ENCODE measurements around the gene EXOSC5. TPM values are rescaled to one million over a fixed set of nuclear protein-coding genes. Genes with fewer than 3 reads are reported as not detected.
"Not testable (repeated sequence)": the region's sequence is repeated elsewhere in the genome, so short reads cannot be mapped to it uniquely, and the experiment has no call there.

EXOSC5 gene
- total RNA-seq, 3 donors from 2014 or later = 86.3 to 95.5 (median 94.5) TPM

DNA sequence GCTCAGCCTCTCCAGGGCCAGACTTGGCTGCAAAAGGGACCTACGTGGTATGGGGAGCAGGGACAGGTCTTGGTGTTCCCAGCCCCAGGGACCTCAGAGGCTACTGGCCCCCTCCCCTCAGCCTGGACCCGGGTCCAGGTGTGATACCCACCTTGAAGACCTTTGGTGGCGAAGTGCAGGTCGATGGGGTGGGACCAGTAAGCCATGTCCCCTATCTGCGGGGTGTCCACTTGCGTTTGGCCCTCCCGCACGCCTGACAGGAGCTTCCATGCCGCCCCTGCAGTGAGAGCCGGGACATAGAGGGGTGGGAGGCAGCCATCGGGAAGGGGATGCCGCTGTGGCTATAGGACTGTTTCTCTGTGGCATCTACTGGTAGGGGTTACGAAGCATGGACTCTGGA lies 39.4 kb downstream of the EXOSC5 start:
- Mint-ChIP-seq H3K4me3 (no peak overlapping the region), H3K9me3 (no peaks in the 10 kb centered on the region), H3K27me3 (ENCODE audit: low read depth) (no peaks in the 10 kb centered on the region), H3K36me3 (ENCODE audit: insufficient read depth) (peaks cover 1% of the 10 kb centered on the region), H3K4me1 (ENCODE audit: low read depth) (peaks cover 61% of the 10 kb centered on the region)
- DNase-seq (no peak), ATAC-seq (no peak)

GRCh38 chr19:41356984-41357739 lies 40.0 kb downstream of the EXOSC5 start:
- no peak for ATAC-seq
- Mint-ChIP-seq H3K4me3 (peak overlapping the region; percentile 63), H3K27me3 (ENCODE audit: low read depth) (no peaks in the 10 kb centered on the region), H3K4me1 (ENCODE audit: low read depth) (peaks cover 56% of the 10 kb centered on the region), H3K9me3 (no peaks in the 10 kb centered on the region), H3K36me3 (ENCODE audit: insufficient read depth) (peaks cover 1% of the 10 kb centered on the region)
- DNase-seq = peak; percentile 40

- DNase-seq = no peak
- H3K27me3 Mint-ChIP-seq (ENCODE audit: low read depth) = no peaks in the 10 kb centered on the region
- H3K9me3 Mint-ChIP-seq = no peaks in the 10 kb centered on the region
- H3K36me3 Mint-ChIP-seq (ENCODE audit: insufficient read depth) = peaks cover 1% of the 10 kb centered on the region
- ATAC-seq = no peak
- peak overlapping the region; percentile 63 for H3K4me3 Mint-ChIP-seq
- H3K4me1 Mint-ChIP-seq (ENCODE audit: low read depth) = peaks cover 59% of the 10 kb centered on the region
These were observed 41.4 kb downstream of the EXOSC5 start for GRCh38 chr19:41355802-41356201.

- Mint-ChIP-seq H3K4me3 (peak overlapping the region; percentile 57), H3K9me3 (no peaks in the 10 kb centered on the region)
These were observed 42.1 kb downstream of the EXOSC5 start for GRCh38 chr19:41355035-41355434.

GRCh38 chr19:41354343-41354953 lies 42.7 kb downstream of the EXOSC5 start:
- H3K27me3 Mint-ChIP-seq (ENCODE audit: low read depth) = no peaks in the 10 kb centered on the region
- H3K9me3 Mint-ChIP-seq = no peaks in the 10 kb centered on the region
- ATAC-seq (no peak), DNase-seq (no peak)
- peak overlapping the region; percentile 84 for H3K4me3 Mint-ChIP-seq
- peaks cover 66% of the 10 kb centered on the region for H3K4me1 Mint-ChIP-seq (ENCODE audit: low read depth)
- H3K36me3 Mint-ChIP-seq (ENCODE audit: insufficient read depth) = peaks cover 1% of the 10 kb centered on the region

More at GRCh38 chr19:41355035-41355434, 42.1 kb downstream of the EXOSC5 start:
- peaks cover 63% of the 10 kb centered on the region for H3K4me1 Mint-ChIP-seq (ENCODE audit: low read depth)
- DNase-seq = no peak
- no peak for ATAC-seq
- no peaks in the 10 kb centered on the region for H3K27me3 Mint-ChIP-seq (ENCODE audit: low read depth)
- peaks cover 1% of the 10 kb centered on the region for H3K36me3 Mint-ChIP-seq (ENCODE audit: insufficient read depth)

- no peaks in the 10 kb centered on the region for H3K27me3 Mint-ChIP-seq (ENCODE audit: low read depth)
- H3K9me3 Mint-ChIP-seq = no peaks in the 10 kb centered on the region
- DNase-seq (peak; percentile 98), ATAC-seq (peak; percentile 44 to 53)
- H3K4me3 Mint-ChIP-seq = peak within 1 kb of the TSS; percentile 99
- peaks cover 1% of the 10 kb centered on the region for H3K36me3 Mint-ChIP-seq (ENCODE audit: insufficient read depth)
- H3K4me1 Mint-ChIP-seq (ENCODE audit: low read depth) = peaks cover 69% of the 10 kb centered on the region
These were observed 43.5 kb downstream of the EXOSC5 start, which contains the start of gene TGFB1 for GRCh38 chr19:41353466-41354342. Gene TGFB1, minus strand, starts transcription at chr19:41353922. Its CDS starts 878 bp downstream, at chr19:41353044.

GRCh38 chr19:41352609-41353465 lies 44.3 kb downstream of the EXOSC5 start:
- H3K4me3 Mint-ChIP-seq = peak overlapping the region; percentile 99
- DNase-seq (peak; percentile 74), ATAC-seq (peak; percentile 30 to 38)
- H3K27me3 Mint-ChIP-seq (ENCODE audit: low read depth) = no peaks in the 10 kb centered on the region
- H3K4me1 Mint-ChIP-seq (ENCODE audit: low read depth) = peaks cover 65% of the 10 kb centered on the region
- H3K9me3 Mint-ChIP-seq = no peaks in the 10 kb centered on the region
- peaks cover 3% of the 10 kb centered on the region for H3K36me3 Mint-ChIP-seq (ENCODE audit: insufficient read depth)

GRCh38 chr19:41352279-41352608 lies 44.9 kb downstream of the EXOSC5 start:
- Mint-ChIP-seq H3K4me1 (ENCODE audit: low read depth) (peaks cover 61% of the 10 kb centered on the region), H3K4me3 (peak overlapping the region; percentile 99), H3K27me3 (ENCODE audit: low read depth) (no peaks in the 10 kb centered on the region), H3K36me3 (ENCODE audit: insufficient read depth) (peaks cover 3% of the 10 kb centered on the region), H3K9me3 (no peaks in the 10 kb centered on the region)
- DNase-seq = peak; percentile 27
- ATAC-seq = peak in 1 of 2 donors; percentile 0

GRCh38 chr19:41351339-41352245 lies 45.6 kb downstream of the EXOSC5 start:
- H3K4me3 Mint-ChIP-seq = peak overlapping the region; percentile 99
- peaks cover 6% of the 10 kb centered on the region for H3K36me3 Mint-ChIP-seq (ENCODE audit: insufficient read depth)
- peaks cover 54% of the 10 kb centered on the region for H3K4me1 Mint-ChIP-seq (ENCODE audit: low read depth)
- ATAC-seq (peak; percentile 58 to 60), DNase-seq (peak; percentile 79)
- H3K27me3 Mint-ChIP-seq (ENCODE audit: low read depth) = no peaks in the 10 kb centered on the region
- H3K9me3 Mint-ChIP-seq = no peaks in the 10 kb centered on the region

- DNase-seq (no peak), ATAC-seq (peak in 1 of 2 donors; percentile 7)
- Mint-ChIP-seq H3K36me3 (ENCODE audit: insufficient read depth) (peaks cover 9% of the 10 kb centered on the region), H3K4me3 (peak overlapping the region; percentile 99), H3K4me1 (ENCODE audit: low read depth) (peaks cover 51% of the 10 kb centered on the region), H3K9me3 (no peaks in the 10 kb centered on the region), H3K27me3 (ENCODE audit: low read depth) (no peaks in the 10 kb centered on the region)
These were observed 46.3 kb downstream of the EXOSC5 start for GRCh38 chr19:41350735-41351338.

GRCh38 chr19:41346916-41347315 lies 50.2 kb downstream of the EXOSC5 start:
- H3K9me3 Mint-ChIP-seq; H3K4me3 Mint-ChIP-seq; DNase-seq; ATAC-seq; H3K27me3 Mint-ChIP-seq (ENCODE audit: low read depth): not testable (repeated sequence)
- Mint-ChIP-seq H3K36me3 (ENCODE audit: insufficient read depth) (peaks cover 25% of the 10 kb centered on the region), H3K4me1 (ENCODE audit: low read depth) (peaks cover 54% of the 10 kb centered on the region)

DNA sequence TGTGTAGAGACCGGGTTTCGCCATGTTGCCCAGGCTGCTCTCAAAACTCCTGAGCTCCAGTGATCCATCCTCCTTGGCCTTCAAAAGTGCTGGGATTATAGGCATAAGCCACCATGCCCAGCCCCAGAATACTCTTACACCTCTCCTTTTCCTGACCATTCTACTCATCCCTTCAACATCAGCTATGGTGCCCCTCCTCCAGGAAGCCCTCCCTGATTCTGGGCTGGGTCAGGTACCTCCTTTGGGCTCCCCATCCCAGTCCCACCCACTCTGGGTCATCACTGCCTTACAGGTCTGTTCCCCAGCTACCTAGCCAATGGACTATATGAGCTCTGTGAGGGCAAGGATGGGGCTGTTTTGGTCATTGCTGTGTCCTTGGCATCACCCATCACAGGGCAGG lies 53.0 kb downstream of the EXOSC5 start:
- Mint-ChIP-seq H3K4me1 (ENCODE audit: low read depth) (peaks cover 51% of the 10 kb centered on the region), H3K4me3 (no peak overlapping the region), H3K9me3 (no peaks in the 10 kb centered on the region), H3K36me3 (ENCODE audit: insufficient read depth) (peaks cover 35% of the 10 kb centered on the region), H3K27me3 (ENCODE audit: low read depth) (no peaks in the 10 kb centered on the region)
- ATAC-seq (no peak), DNase-seq (no peak)
